ENCODE measurements around the gene SAP130. TPM values are rescaled to one million over a fixed set of nuclear protein-coding genes. Genes with fewer than 3 reads are reported as not detected.

The SAP130 gene
- 5.9 TPM for total RNA-seq

- DNase-seq: peak; percentile 98
Observed at GRCh38 chr2:128027801-128028667, at the start of gene SAP130. SAP130 (minus strand) TSS chr2:128028059; CDS start chr2:128026292, 1,767 bp downstream.

GRCh38 chr2:128076461-128077106 lies 48.7 kb upstream of the SAP130 start:
- no peak for DNase-seq

- DNase-seq: no peak
Observed at GRCh38 chr2:128073278-128073677, 45.4 kb upstream of the SAP130 start.

- no peak for DNase-seq
Observed at GRCh38 chr2:128069769-128070168, 41.9 kb upstream of the SAP130 start.

- DNase-seq: no peak
Observed at GRCh38 chr2:128064353-128064752, 36.5 kb upstream of the SAP130 start.

GRCh38 chr2:128062571-128062970 lies 34.7 kb upstream of the SAP130 start:
- DNase-seq: no peak

GRCh38 chr2:128058114-128058513 lies 30.3 kb upstream of the SAP130 start:
- DNase-seq: no peak

GRCh38 chr2:128057334-128057733 lies 29.5 kb upstream of the SAP130 start:
- DNase-seq: no peak

- no peak for DNase-seq
Observed at GRCh38 chr2:128054104-128054885, 26.4 kb upstream of the SAP130 start.

GRCh38 chr2:128053331-128053730 lies 25.5 kb upstream of the SAP130 start:
- DNase-seq: no peak

GRCh38 chr2:128043041-128043440 lies 15.2 kb upstream of the SAP130 start:
- no peak for DNase-seq

- DNase-seq: no peak
Observed at GRCh38 chr2:128041561-128041960, 13.7 kb upstream of the SAP130 start.

GRCh38 chr2:128040166-128040771 lies 12.4 kb upstream of the SAP130 start:
- DNase-seq: no peak

GRCh38 chr2:128039535-128039934 lies 11.7 kb upstream of the SAP130 start:
- DNase-seq: no peak

- DNase-seq: no peak
Observed at GRCh38 chr2:128038411-128038810, 10.6 kb upstream of the SAP130 start.

GRCh38 chr2:128037649-128038048 lies 9.8 kb upstream of the SAP130 start:
- no peak for DNase-seq

- DNase-seq: no peak
Observed at GRCh38 chr2:128036748-128037607, 9.1 kb upstream of the SAP130 start.

GRCh38 chr2:128032092-128032491 lies 4.2 kb upstream of the SAP130 start:
- no peak for DNase-seq

GRCh38 chr2:128028668-128029054 lies 802 bp upstream of the SAP130 start:
- DNase-seq: no peak

- DNase-seq: peak; percentile 99
Observed at GRCh38 chr2:128027278-128027800, 520 bp downstream of the SAP130 start.
